ENCODE results near the gene CELF2. TPM values are rescaled to one million over a fixed set of nuclear protein-coding genes. Genes with fewer than 3 reads are reported as not detected.

Gene CELF2
- total and polyA plus RNA-seq, 2 experiments from 2014 or later = 14.4 to 26.5 TPM

DNA sequence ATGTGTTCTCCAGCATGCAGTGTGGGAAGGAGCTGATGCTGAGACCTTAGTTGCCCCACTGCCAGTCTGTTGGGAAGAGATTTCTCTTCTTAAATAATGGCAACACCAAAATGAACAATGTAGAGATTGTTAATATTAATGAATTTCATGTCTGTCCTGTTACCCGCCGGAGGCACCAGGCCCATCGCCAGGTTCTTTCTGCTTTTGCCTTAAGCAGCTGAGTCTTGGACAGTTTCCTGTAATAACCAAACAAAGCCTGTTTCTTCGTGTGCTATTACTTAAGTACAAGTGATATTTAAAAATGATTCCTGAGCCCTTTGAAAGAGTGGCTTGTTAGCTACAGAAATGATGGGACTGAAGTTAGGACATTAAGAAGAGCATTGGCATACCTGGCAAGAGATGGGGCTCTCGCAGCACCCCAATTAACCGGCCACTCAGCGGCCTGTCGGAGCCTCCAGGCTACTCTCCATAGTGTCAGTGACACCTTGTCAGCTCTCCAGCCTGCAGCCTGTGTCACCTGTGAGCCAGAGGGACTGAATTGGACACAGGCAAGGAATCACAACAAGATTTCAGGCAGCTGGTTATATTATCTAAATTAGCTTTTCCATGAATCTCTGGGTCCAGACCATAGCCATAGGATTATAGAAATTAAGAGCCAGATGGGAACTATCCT lies 142.0 kb downstream of the CELF2 start:
- Histone ChIP-seq H3K4me2 (ENCODE audit: unreplicated experiment) (no peak overlapping the region), H3K9me3 (ENCODE audit: low read depth) (no peaks in the 10 kb centered on the region), H3K9ac (no peak overlapping the region), H3F3A (ENCODE audit: insufficient read depth) (no peaks in the 10 kb centered on the region), H3K4me3 (no peak overlapping the region), H3K79me2 (ENCODE audit: insufficient read depth) (no peaks in the 10 kb centered on the region), H3K4me1 (ENCODE audit: insufficient read depth) (peaks cover 4% of the 10 kb centered on the region; the same call in 1 of the 2 replicates), H2AFZ (no peak overlapping the region), H3K27ac (no peak overlapping the region), H4K20me1 (ENCODE audit: insufficient read depth) (no peaks in the 10 kb centered on the region), H3K36me3 (ENCODE audit: low read depth) (no peaks in the 10 kb centered on the region), H3K9me2 (ENCODE audit: insufficient read depth) (no peaks in the 10 kb centered on the region), H3K27me3 (replicated peaks; ENCODE audit: insufficient read depth) (0 out of 2 replicates have a peak, but pooled peaks cover 3% of the 10 kb centered on the region)
- in situ Hi-C loops (cut with MboI) = no loop called here
- TF ChIP-seq EZH2phosphoT487 (IDR thresholded peaks at IDR 0.05; ENCODE audit: insufficient read depth, low read depth) = no peak
- no peak for TF ChIP-seq EZH2 (IDR thresholded peaks at IDR 0.05; ENCODE audit: insufficient read depth, poor library complexity, severe bottlenecking)
- 72 to 77% methylated on average over 8 of the region's 8 CpGs for WGBS, 2 experiments (ENCODE audit: low coverage in 1 of 2, low lambda C conversion rate in 2 of 2, missing lambda C conversion rate in 2 of 2)
- no peak for DNase-seq

GRCh38 chr10:11161096-11161495 lies 143.4 kb downstream of the CELF2 start:
- H3K4me2 ChIP-seq (ENCODE audit: unreplicated experiment) = no peak overlapping the region
- no peaks in the 10 kb centered on the region for H3F3A ChIP-seq (ENCODE audit: insufficient read depth)
- no peaks in the 10 kb centered on the region for H3K79me2 ChIP-seq (ENCODE audit: insufficient read depth)
- no peak overlapping the region for H2AFZ ChIP-seq
- H3K4me3 ChIP-seq = no peak overlapping the region
- in situ Hi-C loops (cut with MboI) = no loop called here
- TF ChIP-seq EZH2phosphoT487 (IDR thresholded peaks at IDR 0.05; ENCODE audit: insufficient read depth, low read depth) (no peak), EZH2 (IDR thresholded peaks at IDR 0.05; ENCODE audit: insufficient read depth, poor library complexity, severe bottlenecking) (no peak)
- no peaks in the 10 kb centered on the region for H4K20me1 ChIP-seq (ENCODE audit: insufficient read depth)
- no peaks in the 10 kb centered on the region for H3K4me1 ChIP-seq (ENCODE audit: insufficient read depth)
- H3K9me3 ChIP-seq (ENCODE audit: low read depth) = no peaks in the 10 kb centered on the region
- H3K9ac ChIP-seq = no peak overlapping the region
- H3K9me2 ChIP-seq (ENCODE audit: insufficient read depth) = no peaks in the 10 kb centered on the region
- H3K36me3 ChIP-seq (ENCODE audit: low read depth) = no peaks in the 10 kb centered on the region
- no peak overlapping the region for H3K27ac ChIP-seq
- WGBS, 2 experiments (ENCODE audit: low coverage in 1 of 2, low lambda C conversion rate in 2 of 2, missing lambda C conversion rate in 2 of 2) = 80 to 84% methylated on average over 8 of the region's 8 CpGs
- DNase-seq = no peak
- 0 out of 2 replicates have a peak, but pooled peaks cover 3% of the 10 kb centered on the region for H3K27me3 ChIP-seq (replicated peaks; ENCODE audit: insufficient read depth)

DNA sequence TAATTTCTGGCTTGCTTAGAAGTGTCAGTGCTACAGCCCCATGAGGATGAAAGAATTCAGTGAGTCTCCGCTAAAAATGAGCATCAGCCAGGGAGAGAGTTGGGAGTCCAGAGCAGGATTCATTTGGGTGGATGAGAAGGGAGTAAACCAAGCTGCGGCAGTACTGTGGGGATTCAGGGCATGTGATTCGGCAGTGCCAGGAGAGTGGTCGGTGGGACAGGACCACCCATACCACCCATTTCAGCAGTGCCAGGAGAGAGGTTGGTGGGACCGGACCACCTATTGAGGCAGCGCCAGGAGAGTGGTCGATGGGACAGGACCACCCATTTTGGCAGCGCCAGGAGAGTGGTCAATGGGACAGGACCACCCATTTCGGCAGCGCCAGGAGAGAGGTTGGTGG lies 144.2 kb downstream of the CELF2 start:
- Histone ChIP-seq H3K9me3 (ENCODE audit: low read depth) (no peaks in the 10 kb centered on the region), H3F3A (ENCODE audit: insufficient read depth) (no peaks in the 10 kb centered on the region), H3K27ac (no peak overlapping the region), H3K27me3 (replicated peaks; ENCODE audit: insufficient read depth) (0 out of 2 replicates have a peak, but pooled peaks cover 3% of the 10 kb centered on the region), H2AFZ (no peak overlapping the region), H3K9ac (no peak overlapping the region), H3K4me3 (no peak overlapping the region), H3K9me2 (ENCODE audit: insufficient read depth) (no peaks in the 10 kb centered on the region), H3K4me2 (ENCODE audit: unreplicated experiment) (no peak overlapping the region), H3K36me3 (ENCODE audit: low read depth) (no peaks in the 10 kb centered on the region), H4K20me1 (ENCODE audit: insufficient read depth) (no peaks in the 10 kb centered on the region), H3K79me2 (ENCODE audit: insufficient read depth) (no peaks in the 10 kb centered on the region), H3K4me1 (ENCODE audit: insufficient read depth) (no peaks in the 10 kb centered on the region)
- in situ Hi-C loops (cut with MboI) = no loop called here
- WGBS, 2 experiments (ENCODE audit: low coverage in 1 of 2, low lambda C conversion rate in 2 of 2, missing lambda C conversion rate in 2 of 2) = 92 to 93% methylated on average over 9 to 10 of the region's 10 CpGs
- TF ChIP-seq EZH2phosphoT487 (IDR thresholded peaks at IDR 0.05; ENCODE audit: insufficient read depth, low read depth) (no peak), EZH2 (IDR thresholded peaks at IDR 0.05; ENCODE audit: insufficient read depth, poor library complexity, severe bottlenecking) (no peak)
- DNase-seq = no peak

GRCh38 chr10:11162828-11163599 lies 145.3 kb downstream of the CELF2 start:
- Histone ChIP-seq H3K4me1 (ENCODE audit: insufficient read depth) (no peaks in the 10 kb centered on the region), H3K4me2 (ENCODE audit: unreplicated experiment) (no peak overlapping the region), H3K27ac (no peak overlapping the region), H3K4me3 (no peak overlapping the region), H3K9ac (no peak overlapping the region), H3F3A (ENCODE audit: insufficient read depth) (no peaks in the 10 kb centered on the region), H3K9me3 (ENCODE audit: low read depth) (no peaks in the 10 kb centered on the region), H3K36me3 (ENCODE audit: low read depth) (no peaks in the 10 kb centered on the region), H3K9me2 (ENCODE audit: insufficient read depth) (no peaks in the 10 kb centered on the region), H4K20me1 (ENCODE audit: insufficient read depth) (no peaks in the 10 kb centered on the region), H2AFZ (no peak overlapping the region), H3K79me2 (ENCODE audit: insufficient read depth) (no peaks in the 10 kb centered on the region), H3K27me3 (replicated peaks; ENCODE audit: insufficient read depth) (0 out of 2 replicates have a peak, but pooled peaks cover 3% of the 10 kb centered on the region)
- 91 to 93% methylated on average over 10 of the region's 10 CpGs for WGBS, 2 experiments (ENCODE audit: low coverage in 1 of 2, low lambda C conversion rate in 2 of 2, missing lambda C conversion rate in 2 of 2)
- TF ChIP-seq EZH2phosphoT487 (IDR thresholded peaks at IDR 0.05; ENCODE audit: insufficient read depth, low read depth) (no peak), EZH2 (IDR thresholded peaks at IDR 0.05; ENCODE audit: insufficient read depth, poor library complexity, severe bottlenecking) (no peak)
- in situ Hi-C loops (cut with MboI) = no loop called here
- no peak for DNase-seq

All from GM23248 (cell line).